Left renal cortex interstitium (tissue), 4 donors: ENCODE measurements around the gene PRXL2B. TPM values are rescaled to one million over a fixed set of nuclear protein-coding genes. Genes with fewer than 3 reads are reported as not detected.
"Not testable (repeated sequence)": the region's sequence is repeated elsewhere in the genome, so short reads cannot be mapped to it uniquely, and the experiment has no call there.

Experiments
- DNase-seq, 4 donors: peaks; one replicate each; pipeline ENCODE4 v3.0.0-alpha.2; 2013; ENCODE audit warnings: low read depth in 4 of 4, low spot score in 2 of 4, missing footprints in 1 of 4
- polyA plus RNA-seq, 4 donors: library from polyadenylated mRNA; unstranded; fragments of 120-200 nt; gene quantifications; one replicate each; pipeline ENCODE4 v1.2.1, GENCODE V29; 2013; ENCODE audit not compliant: insufficient read length in 4 of 4

PRXL2B gene
- polyA plus RNA-seq, 4 donors, result 37.4 to 50.0 (median 43.5) TPM

DNA sequence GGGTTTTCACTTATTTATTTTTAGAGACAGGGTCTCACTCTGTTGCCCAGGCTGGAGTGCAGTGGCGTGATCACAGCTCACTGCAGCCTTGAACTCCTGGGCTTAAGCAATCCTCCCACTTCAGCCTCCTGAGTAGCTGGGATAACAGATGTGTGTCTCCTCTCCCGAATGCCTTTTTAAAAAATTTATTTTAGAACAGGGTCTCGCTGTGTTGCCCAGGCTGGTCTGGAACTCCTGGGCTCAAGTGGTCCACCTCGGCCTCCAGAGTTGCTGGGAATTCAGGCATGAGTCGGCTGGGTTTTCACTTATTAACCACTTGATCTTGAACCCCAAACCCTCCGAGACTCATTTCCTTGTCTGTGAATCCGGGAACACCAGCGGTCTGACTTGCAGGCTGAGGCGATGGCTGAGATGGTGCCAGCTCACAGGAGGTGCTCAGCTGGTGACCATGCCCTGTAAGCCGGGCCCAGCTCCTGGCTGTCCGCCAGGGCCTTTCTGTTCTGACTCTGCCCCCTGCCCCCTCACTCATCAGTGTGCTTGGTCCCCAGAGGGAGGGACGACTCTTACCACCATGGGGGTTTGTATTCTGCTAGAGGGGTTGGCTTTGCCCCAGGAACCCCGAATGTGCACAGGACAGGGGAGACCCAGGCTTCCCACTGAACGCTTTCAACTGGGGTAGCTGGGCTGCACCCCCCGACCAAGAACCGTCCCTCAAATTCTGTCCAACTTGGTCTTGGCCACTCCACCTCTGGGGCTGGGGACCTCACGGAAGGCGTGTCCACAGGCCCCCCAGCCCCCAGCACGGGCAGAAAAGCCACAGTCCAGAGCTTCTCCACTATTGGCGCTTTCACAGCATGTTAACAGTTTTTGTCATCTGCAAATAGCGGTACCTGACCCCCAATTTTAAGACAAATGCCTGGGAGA, 23.7 kb downstream of the PRXL2B start:
- no peak for DNase-seq

GRCh38 chr1:2611031-2611501, 24.5 kb downstream of the PRXL2B start:
- no peak for DNase-seq

DNA sequence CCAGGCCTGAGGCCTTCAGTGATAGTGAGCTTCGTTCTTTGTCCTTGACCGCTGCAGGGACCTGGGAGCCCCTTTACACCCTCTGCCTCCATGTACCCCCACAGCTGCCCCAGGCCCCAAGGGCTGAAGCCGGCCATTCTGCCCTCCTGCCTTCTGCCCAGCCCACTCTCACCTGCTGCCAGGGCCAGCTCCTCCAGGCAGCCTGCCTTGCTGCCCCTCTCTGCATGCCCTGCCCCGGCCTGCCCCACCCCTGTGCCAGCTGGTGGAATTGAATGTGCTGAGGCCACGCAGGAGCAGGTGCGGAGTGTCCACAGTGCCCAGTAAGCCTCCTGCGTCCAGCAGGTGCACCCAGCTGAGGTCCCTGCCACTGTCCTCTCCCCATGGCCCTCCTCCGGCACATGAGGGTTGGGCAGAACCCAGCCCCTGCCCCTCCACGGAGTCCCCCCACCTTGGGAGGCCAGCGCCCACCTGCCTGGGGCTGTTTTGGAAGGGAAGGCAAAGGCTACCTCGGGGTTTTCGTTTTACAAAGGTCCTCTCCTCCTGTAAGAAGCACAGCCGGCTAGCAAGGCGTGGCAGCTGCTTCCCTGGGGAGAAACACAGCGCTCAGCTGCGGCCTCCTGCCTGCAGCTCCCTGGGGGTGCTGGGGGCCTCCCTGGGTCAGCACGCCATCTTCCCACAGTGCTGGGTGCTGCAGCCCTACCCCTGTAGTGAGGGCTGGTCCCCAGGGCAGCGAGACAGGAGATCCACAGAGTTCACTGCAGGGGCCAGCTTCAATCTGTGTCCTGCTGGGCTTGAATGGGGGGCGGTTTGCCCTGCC, 25.3 kb downstream of the PRXL2B start:
- no peak for DNase-seq

DNA sequence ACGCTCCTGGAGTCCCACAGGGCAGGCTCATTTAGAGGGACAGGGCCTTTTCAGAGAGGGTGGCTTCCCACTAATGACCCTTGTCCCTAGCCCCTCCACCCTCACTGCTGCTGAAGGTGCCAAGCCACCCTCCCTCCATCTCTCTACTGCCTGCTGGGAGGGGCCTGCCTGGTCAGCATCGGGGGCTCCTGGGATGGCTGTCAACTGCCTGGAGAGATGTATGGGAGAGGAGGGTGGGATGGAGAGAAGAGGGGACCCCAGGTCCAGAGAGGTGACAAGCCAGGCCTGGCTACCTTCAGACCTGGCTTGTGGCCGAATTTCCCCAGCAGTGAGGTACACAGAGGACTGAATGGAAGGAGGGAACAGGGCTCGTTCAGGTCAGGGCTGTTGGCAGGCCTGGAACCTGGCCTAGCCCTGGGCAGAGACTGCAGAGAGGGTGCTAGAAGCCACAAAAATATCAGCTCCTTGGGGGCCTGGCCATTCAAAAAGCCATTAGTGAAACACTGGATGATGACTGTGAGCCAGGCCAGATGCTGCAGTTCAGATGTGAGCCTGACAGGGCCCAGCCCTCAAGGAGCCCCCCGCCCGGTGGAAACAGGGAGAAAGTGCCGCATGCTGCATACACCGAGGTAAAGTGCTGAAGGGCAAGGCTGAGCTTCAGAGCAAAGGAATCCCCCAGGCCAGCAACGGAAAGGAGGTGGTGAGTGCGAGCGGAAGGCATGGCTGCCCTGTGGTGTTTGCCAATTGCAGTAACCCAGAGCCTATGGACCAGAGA, 26.2 kb downstream of the PRXL2B start:
- no peak for DNase-seq

DNA sequence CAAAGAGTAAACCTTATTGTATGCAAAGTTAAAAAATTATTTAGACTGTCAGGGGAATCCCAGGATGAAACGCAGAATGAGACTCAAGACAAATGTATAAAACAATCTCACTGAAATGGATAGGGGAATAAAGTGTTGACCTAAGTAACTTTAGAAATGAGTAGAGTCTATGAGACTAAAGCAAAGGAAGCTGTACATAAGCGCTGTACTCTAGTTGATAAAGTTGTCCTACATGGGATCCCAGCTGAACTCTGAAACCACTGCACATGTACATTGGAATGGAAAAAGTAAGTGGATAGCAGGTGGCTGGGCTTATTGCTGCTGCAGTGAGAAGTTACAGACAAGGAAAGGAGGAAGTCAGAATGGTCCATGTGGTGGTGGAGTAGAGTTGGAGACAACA, 27.6 kb downstream of the PRXL2B start:
- no peak for DNase-seq

DNA sequence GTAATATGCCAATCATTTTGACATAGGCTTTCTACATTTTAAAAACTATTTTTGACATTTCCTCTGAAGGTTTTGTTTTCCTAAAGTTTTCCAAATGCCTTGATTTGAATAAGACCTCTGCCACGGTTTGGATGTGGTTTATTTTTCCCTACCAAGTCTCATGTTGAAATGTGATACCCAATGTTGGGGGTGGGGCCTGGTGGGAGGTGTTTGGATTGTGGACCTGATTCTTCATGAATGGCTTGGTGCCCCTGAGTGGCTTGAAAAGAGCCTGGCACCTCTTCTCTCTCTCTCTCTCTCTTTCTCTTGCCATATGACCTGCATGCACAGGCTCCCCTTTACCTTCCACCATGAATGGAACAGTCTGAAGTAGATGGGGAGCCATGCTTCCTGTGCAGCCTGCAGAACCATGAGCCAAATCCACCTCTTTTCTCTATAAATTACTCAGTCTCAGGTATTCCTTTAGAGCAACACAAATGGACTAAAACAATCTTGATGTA, 31.4 kb downstream of the PRXL2B start:
- DNase-seq, result no peak

GRCh38 chr1:2623571-2624337, 37.2 kb downstream of the PRXL2B start:
- DNase-seq, result no peak

- DNase-seq, result no peak
Observed at GRCh38 chr1:2624735-2625300, 38.2 kb downstream of the PRXL2B start.

DNA sequence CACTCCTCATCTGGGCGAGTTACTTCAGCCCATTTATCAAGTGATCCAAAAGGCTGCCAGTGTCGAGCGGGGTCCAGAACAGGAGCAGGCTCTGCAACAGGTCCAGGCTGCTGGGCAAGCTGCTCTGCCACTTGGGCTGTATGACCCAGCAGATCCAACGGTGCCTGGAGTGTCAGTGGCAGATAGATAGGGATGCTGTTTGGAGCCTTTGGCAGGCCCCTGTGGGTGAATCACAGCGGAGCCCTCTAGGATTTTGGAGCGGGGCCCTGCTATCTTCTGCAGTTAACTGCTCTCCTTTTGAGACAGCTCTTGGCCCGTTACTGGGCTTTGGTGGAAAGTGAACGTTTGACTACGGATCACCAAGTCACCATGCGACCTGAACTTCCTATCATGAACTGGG, 38.7 kb downstream of the PRXL2B start:
- no peak for DNase-seq

- not testable (repeated sequence) for DNase-seq
Observed at GRCh38 chr1:2625748-2626147, 39.2 kb downstream of the PRXL2B start.

DNA sequence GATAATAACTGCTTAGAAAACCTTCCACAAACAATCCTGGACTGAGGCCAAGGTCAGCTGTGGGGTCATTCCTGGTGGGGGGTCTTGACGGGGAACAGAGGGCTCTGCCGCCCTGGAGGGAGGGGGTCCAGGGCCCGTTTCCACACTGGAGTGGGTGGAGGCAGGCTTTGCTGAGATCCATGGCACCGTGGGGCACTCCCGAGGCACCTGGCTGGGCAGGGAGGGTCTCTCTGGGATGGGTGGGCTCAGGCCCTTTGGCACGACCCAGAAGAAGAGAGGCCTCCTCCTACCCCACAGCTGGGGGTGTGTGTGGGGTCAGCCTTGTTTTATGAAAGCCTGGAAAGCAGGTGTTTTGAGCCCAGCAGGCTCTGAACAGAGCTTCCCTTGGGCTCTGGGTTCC, 41.2 kb downstream of the PRXL2B start:
- no peak for DNase-seq

DNA sequence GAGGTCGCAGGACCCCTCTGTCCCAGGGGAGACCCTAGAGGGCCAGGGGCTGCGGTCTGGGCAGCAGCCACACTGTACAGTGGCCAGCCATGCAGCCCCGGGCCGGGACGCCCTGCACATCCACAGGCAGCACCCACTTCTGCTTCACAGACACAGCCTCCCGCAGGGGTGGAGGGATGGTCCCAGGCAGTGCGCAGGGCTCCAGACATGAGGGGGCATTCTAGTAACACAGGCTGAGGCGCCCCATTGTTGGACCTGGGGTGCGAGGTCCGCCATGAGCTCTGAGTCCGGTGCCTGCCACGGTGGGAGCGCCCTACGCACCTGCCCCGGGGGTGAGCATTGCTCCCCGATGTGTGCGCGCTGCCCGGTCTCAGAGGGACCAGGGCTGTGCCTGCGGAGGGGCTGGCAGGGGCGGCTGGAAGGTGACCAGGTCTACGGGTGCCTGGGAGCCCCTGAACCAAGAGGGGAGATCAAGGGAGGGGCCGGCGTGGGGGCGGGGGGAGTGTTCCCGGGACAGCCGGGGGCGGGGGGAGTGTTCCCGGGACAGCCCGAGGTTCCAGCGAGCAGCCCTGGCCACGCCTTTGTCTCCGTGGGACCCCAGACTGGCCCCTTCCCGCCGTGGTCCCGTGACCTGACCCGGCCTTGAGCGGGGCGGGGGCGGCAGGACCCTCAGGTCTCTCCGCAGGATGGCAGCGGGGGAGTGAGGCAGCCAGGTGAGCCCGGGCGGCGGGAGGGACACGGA, 41.8 kb downstream of the PRXL2B start:
- DNase-seq, result no peak

DNA sequence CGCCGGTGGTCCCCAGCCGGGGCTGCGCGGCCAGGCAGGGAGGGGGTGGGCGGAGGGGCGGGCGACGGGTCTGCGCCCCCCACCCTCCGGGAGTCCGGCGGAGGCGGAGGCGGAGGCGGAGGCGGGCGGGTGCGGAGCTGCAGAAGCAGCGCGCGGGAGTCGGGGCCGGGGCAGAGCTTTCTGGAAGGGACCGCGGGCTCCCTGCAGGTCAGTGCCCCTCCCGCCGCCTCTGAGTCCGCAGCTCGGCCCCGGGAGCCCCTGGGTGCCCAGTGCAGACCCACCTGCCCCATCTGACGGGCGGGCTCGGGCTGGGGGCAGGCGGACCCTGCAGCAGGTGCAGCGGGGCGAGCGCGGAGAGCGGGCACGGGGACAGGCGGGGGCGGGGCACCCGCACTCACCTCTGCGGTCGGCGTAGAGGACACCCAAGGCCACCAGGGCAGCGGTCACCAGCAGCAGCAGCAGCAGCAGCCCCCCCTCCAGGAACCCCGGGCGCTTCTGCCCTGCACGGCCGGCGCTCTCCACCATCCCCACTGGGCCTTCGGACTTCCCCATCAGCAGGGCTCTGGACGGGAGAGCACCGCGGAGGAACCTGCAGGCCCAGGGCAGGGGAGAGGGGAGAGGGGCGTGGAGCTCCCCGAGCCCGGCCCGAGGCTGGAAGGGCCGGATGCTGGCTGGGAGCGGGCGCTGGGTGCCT, 42.5 kb downstream of the PRXL2B start:
- DNase-seq, result no peak

DNA sequence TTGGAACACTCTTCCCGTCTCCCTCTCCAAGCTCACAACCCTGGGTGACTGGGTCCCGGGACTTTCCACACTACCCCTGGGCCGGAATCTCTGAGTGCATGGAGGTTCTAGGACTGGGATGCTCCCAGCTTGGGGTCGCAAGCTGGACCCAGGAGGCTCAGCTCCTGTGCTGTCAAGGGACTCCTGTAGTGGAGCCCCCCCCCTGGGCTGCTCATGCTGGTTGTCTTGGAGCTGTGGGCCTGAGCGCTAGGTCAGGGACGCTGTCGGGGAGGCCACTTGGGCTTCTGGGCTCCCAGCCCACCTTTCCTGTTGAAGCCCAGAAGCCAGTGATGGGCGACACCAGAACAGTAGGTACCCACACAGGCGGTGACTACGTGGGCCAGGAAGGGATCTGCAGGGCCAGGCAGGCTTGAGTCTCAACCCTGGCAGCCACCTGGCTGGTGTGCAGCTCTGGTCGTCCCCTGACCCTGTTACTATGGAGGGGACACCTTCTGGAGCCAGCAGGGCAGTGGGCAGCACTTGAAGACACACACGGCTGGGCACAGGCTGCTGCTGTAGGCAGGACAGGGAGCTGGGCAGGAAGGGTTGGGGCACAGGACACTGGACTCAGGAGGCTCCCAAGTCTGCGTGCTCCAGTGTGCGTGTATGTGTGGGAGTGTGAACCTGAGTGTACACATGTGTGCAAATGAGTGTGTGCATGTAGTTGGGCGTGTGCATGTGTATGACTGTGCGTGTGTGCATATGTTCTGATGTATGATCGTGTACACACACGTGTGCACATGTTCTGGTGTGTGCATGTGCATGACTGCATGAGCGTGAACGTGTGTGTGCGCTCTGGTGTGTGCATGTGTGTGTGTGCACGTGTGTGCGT, 43.3 kb downstream of the PRXL2B start:
- no peak for DNase-seq

DNA sequence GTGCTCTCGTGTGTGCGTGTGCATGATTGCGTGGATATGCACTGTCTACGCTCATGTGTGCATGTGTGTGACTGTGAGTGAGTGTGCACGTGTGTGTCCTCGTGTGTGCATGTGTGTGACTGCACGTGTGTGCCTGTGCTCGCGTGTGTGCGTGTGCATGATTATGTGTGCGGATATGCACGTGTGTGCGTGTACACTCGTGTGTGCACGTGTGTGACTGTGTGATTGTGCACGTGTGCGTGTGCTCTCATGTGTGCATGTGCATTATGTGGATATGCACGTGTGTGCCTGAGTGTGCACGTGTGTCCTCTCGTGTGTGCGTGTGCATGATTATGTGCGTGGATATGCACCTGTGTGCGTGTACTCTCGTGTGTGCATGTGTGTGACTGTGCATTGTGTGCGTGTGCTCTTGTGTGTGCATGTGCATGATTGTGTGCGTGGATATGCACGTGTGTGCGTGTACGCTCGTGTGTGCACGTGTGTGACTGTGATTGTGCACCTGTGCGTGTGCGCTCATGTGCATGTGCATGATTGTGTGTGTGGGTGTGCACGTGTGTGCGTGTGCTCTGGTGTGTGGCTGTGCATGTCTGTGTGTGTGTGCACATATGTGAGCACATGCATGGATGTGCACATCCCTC, 44.0 kb downstream of the PRXL2B start:
- no peak for DNase-seq

DNA sequence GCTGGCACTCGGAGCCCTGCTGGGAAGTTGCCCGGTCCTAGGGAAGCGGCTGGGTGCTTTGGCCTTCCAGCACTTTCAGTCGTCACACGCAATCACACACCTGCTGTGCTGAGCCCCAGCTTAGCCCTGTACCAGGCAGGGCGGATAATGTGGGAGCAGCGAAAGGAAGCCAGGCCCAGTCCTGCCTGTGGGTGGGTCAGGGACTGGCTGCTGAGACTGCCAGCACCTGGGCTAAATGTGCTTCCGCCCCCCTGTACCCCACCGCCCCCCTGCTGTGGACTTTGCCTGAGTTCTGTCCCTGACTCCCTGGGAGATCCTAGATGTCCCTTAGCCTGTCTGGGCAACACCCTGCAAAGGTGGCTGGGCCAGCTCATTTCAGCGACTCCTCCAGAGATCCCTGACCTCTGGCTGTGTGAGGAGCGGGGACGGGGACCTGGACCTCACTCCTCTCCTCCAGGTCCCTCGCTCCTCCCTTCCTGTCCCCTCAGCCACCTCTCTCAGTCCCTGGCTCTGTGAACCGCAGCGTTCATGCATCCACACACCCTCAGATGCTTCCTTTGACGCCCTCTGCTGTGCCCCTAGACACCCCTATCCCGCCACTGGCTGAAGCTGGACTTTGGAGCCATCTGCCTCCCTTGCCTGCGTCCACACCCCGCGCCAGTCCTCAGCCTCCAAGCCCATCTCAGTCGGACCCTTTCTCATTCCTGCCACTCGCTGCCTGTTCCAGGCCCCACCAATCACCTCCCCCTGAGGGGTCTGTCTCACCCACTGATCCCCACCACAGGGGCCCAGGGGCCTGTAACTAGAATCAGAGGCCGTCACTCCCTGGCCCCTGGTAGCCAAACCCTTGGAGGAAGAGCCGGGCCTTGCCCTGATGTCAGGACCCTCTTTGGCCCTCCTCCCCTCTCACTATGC, 44.8 kb downstream of the PRXL2B start:
- DNase-seq, result no peak
